HEK293T (cell line): Measurements from ENCODE around the gene PRKAG2.
A peak's percentile ranks its signal among the peaks of the same experiment; 100 is the strongest.

Experiments
- CTCF ChIA-PET: fragments of 350-600 bp; formaldehyde crosslinking; extraction: SDS; loops from one replicate; lab custom pipeline; 2021; ENCODE audit warnings: antibody characterized with exemption, inconsistent platforms; lab: Yijun Ruan, JAX
- POLR2A ChIA-PET: fragments of 350-600 bp; formaldehyde crosslinking; extraction: SDS; loops from one replicate; lab custom pipeline; 2020; ENCODE audit warnings: antibody characterized with exemption, inconsistent platforms; lab: Yijun Ruan, JAX
- DNase-seq: peaks from one replicate; pipeline ENCODE4 v3.0.0; 2012; ENCODE audit warnings: mixed read lengths; ENCODE audit errors: extremely low spot score
- ARNT ChIP-seq: fragments of 450-650 bp; IDR thresholded peaks from 2 replicates; pipeline ENCODE4 v1.6.1; 2017; ENCODE audit warnings: mild to moderate bottlenecking
- BHLHE40 ChIP-seq: fragments of 450-650 bp; IDR thresholded peaks from 2 replicates; pipeline ENCODE4 v1.6.1; 2016; ENCODE audit warnings: mild to moderate bottlenecking, moderate library complexity, borderline replicate concordance
- CTBP1 ChIP-seq: fragments of 450-650 bp; IDR thresholded peaks from 2 replicates; pipeline ENCODE4 v1.6.1; 2016; ENCODE audit warnings: borderline replicate concordance
- ELF4 ChIP-seq: fragments of 450-650 bp; IDR thresholded peaks from 2 replicates; pipeline ENCODE4 v1.6.1; 2017; ENCODE audit warnings: antibody characterized with exemption
- FOXA1 ChIP-seq: fragments of 450-650 bp; IDR thresholded peaks from 2 replicates; pipeline ENCODE4 v1.6.1; 2016; ENCODE audit warnings: mild to moderate bottlenecking
- FOXK2 ChIP-seq: fragments of 450-650 bp; IDR thresholded peaks from 2 replicates; pipeline ENCODE4 v1.6.1; 2016; ENCODE audit warnings: mild to moderate bottlenecking
- FOXM1 ChIP-seq: fragments of 450-650 bp; IDR thresholded peaks from 2 replicates; pipeline ENCODE4 v1.6.1; 2017; ENCODE audit warnings: mild to moderate bottlenecking, borderline replicate concordance
- HDGF ChIP-seq: fragments of 450-650 bp; IDR thresholded peaks from 2 replicates; pipeline ENCODE4 v1.6.1; 2017; ENCODE audit warnings: antibody characterized with exemption, borderline replicate concordance
- L3MBTL2 ChIP-seq: fragments of 450-650 bp; conservative IDR thresholded peaks from 2 replicates; pipeline ENCODE4 v1.6.1; 2016; ENCODE audit warnings: mild to moderate bottlenecking
- LEF1 ChIP-seq: fragments of 450-650 bp; IDR thresholded peaks from 2 replicates; pipeline ENCODE4 v1.6.1; 2017; ENCODE audit warnings: mild to moderate bottlenecking, borderline replicate concordance
- NFRKB ChIP-seq: fragments of 450-650 bp; IDR thresholded peaks from 2 replicates; pipeline ENCODE4 v1.6.1; 2016; ENCODE audit warnings: mild to moderate bottlenecking, moderate library complexity
- PKNOX1 ChIP-seq: fragments of 450-650 bp; IDR thresholded peaks from 2 replicates; pipeline ENCODE4 v1.6.1; 2016
- SP1 ChIP-seq: fragments of 450-650 bp; IDR thresholded peaks from 2 replicates; pipeline ENCODE4 v1.6.1; 2017
- SUZ12 ChIP-seq: fragments of 450-650 bp; IDR thresholded peaks from 2 replicates; pipeline ENCODE4 v1.6.1; 2016; ENCODE audit warnings: mild to moderate bottlenecking
- TARDBP ChIP-seq: fragments of 450-650 bp; IDR thresholded peaks from 2 replicates; pipeline ENCODE4 v1.6.1; 2016
- ZNF384 ChIP-seq: fragments of 450-650 bp; IDR thresholded peaks from 2 replicates; pipeline ENCODE4 v1.6.1; 2016

Gene PRKAG2

GRCh38 chr7:151816562-151817314 is 60.2 kb downstream of the PRKAG2 start:
- DNase-seq = no peak
- TF ChIP-seq BHLHE40 = no peak
- CTCF ChIA-PET = interaction anchor here (1.4 kb wide), 1 partner anchor 34 kb away, joined by 4 read pairs; no protein-coding TSS in a partner anchor
- POLR2A ChIA-PET = no interaction called here

- ChIA-PET CTCF (interaction anchor here (0.6 to 1.4 kb wide), 2 partner anchors 33 to 211 kb away, joined by 3 to 4 read pairs; no protein-coding TSS in a partner anchor), POLR2A (no interaction called here)
- DNase-seq = no peak
- no peak for TF ChIP-seq ELF4
- TF ChIP-seq PKNOX1 = no peak
- no peak for TF ChIP-seq LEF1
- TF ChIP-seq L3MBTL2 = no peak
- TF ChIP-seq SUZ12 = no peak
These were observed 61.5 kb downstream of the PRKAG2 start for GRCh38 chr7:151815419-151815818.

GRCh38 chr7:151814400-151815009 is 62.4 kb downstream of the PRKAG2 start:
- ChIA-PET CTCF (interaction anchor here (0.6 to 1.3 kb wide), 4 partner anchors 16 to 60 kb away, joined by 3 to 6 read pairs (median 3); no protein-coding TSS in a partner anchor), POLR2A (interaction anchor here (0.6 to 1.1 kb wide), 2 partner anchors 35 to 295 kb away, joined by 3 read pairs; partner anchors contain the start of gene RHEB)
- TF ChIP-seq LEF1 (no peak), FOXK2 (no peak), BHLHE40 (no peak), L3MBTL2 (no peak), ZNF384 (no peak), PKNOX1 (no peak)
- no peak for DNase-seq

- DNase-seq = no peak
- no peak for TF ChIP-seq NFRKB
- TF ChIP-seq FOXM1 = no peak
- TF ChIP-seq SUZ12 = no peak
- TF ChIP-seq TARDBP = no peak
- no peak for TF ChIP-seq FOXA1
- TF ChIP-seq PKNOX1 = no peak
- no peak for TF ChIP-seq ZNF384
- no peak for TF ChIP-seq HDGF
- no peak for TF ChIP-seq SP1
- no peak for TF ChIP-seq FOXK2
- no peak for TF ChIP-seq BHLHE40
- TF ChIP-seq L3MBTL2 = no peak
- TF ChIP-seq CTBP1 = no peak
- TF ChIP-seq ARNT = no peak
- no peak for TF ChIP-seq ELF4
- ChIA-PET CTCF (interaction anchor here (0.6 to 1.3 kb wide), 4 partner anchors 16 to 60 kb away, joined by 3 to 6 read pairs (median 3); no protein-coding TSS in a partner anchor), POLR2A (interaction anchor here (0.6 to 1.1 kb wide), 2 partner anchors 35 to 294 kb away, joined by 3 read pairs; partner anchors contain the start of gene RHEB)
These were observed 62.9 kb downstream of the PRKAG2 start for GRCh38 chr7:151813997-151814396.

GRCh38 chr7:151813445-151813844 is 63.5 kb downstream of the PRKAG2 start:
- TF ChIP-seq ARNT (no peak), PKNOX1 (0 out of 2 replicates have a peak, but pooled peaks have one; percentile 39)
- CTCF ChIA-PET = interaction anchor here (0.6 to 1.3 kb wide), 2 partner anchors 15 to 27 kb away, joined by 3 read pairs; no protein-coding TSS in a partner anchor
- POLR2A ChIA-PET = no interaction called here
- no peak for DNase-seq

GRCh38 chr7:151812967-151813366 is 63.9 kb downstream of the PRKAG2 start:
- CTCF ChIA-PET = no interaction called here
- no peak for DNase-seq
- TF ChIP-seq CTBP1 (no peak), FOXK2 (no peak), TARDBP (no peak), HDGF (no peak), SP1 (no peak), ARNT (no peak), FOXM1 (no peak), ELF4 (no peak), LEF1 (no peak), L3MBTL2 (no peak), NFRKB (no peak), ZNF384 (no peak)
- POLR2A ChIA-PET = no interaction called here
